ENCODE data around the gene LAMA2.
A peak's percentile ranks its signal among the peaks of the same experiment; 100 is the strongest.
"Not testable (repeated sequence)": the region's sequence is repeated elsewhere in the genome, so short reads cannot be mapped to it uniquely, and the experiment has no call there.

LAMA2 gene

GRCh38 chr6:129073051-129073450 lies 190.1 kb downstream of the LAMA2 start:
- no peak for DNase-seq (ENCODE audit: low read depth)

GRCh38 chr6:129073691-129074395 lies 190.9 kb downstream of the LAMA2 start:
- no peak for DNase-seq (ENCODE audit: low read depth)

- no peak for DNase-seq (ENCODE audit: low read depth)
These were observed 201.5 kb downstream of the LAMA2 start for GRCh38 chr6:129084406-129084805.

GRCh38 chr6:129088481-129088880 lies 205.5 kb downstream of the LAMA2 start:
- not testable (repeated sequence) for DNase-seq (ENCODE audit: low read depth)

GRCh38 chr6:129089357-129089756 lies 206.4 kb downstream of the LAMA2 start:
- DNase-seq (ENCODE audit: low read depth), result no peak

- no peak for DNase-seq (ENCODE audit: low read depth)
These were observed 211.2 kb downstream of the LAMA2 start for GRCh38 chr6:129094147-129094546.

- DNase-seq (ENCODE audit: low read depth), result no peak
These were observed 213.8 kb downstream of the LAMA2 start for GRCh38 chr6:129096651-129097290.

GRCh38 chr6:129098061-129098553 lies 215.2 kb downstream of the LAMA2 start:
- no peak for DNase-seq (ENCODE audit: low read depth)

- no peak for DNase-seq (ENCODE audit: low read depth)
These were observed 216.8 kb downstream of the LAMA2 start for GRCh38 chr6:129099696-129100095.

GRCh38 chr6:129100164-129100563 lies 217.2 kb downstream of the LAMA2 start:
- no peak for DNase-seq (ENCODE audit: low read depth)

GRCh38 chr6:129102741-129103140 lies 219.8 kb downstream of the LAMA2 start:
- DNase-seq (ENCODE audit: low read depth), result no peak

- peak; percentile 70 for DNase-seq (ENCODE audit: low read depth)
These were observed 221.2 kb downstream of the LAMA2 start for GRCh38 chr6:129104131-129104530.

- no peak for DNase-seq (ENCODE audit: low read depth)
These were observed 221.6 kb downstream of the LAMA2 start for GRCh38 chr6:129104560-129104959.

- DNase-seq (ENCODE audit: low read depth), result no peak
These were observed 222.1 kb downstream of the LAMA2 start for GRCh38 chr6:129105035-129105434.

GRCh38 chr6:129105793-129106192 lies 222.9 kb downstream of the LAMA2 start:
- DNase-seq (ENCODE audit: low read depth), result no peak

GRCh38 chr6:129108337-129108736 lies 225.4 kb downstream of the LAMA2 start:
- DNase-seq (ENCODE audit: low read depth), result no peak

GRCh38 chr6:129110690-129111343 lies 227.9 kb downstream of the LAMA2 start:
- DNase-seq (ENCODE audit: low read depth), result no peak

- no peak for DNase-seq (ENCODE audit: low read depth)
These were observed 228.4 kb downstream of the LAMA2 start for GRCh38 chr6:129111346-129111745.

GRCh38 chr6:129111853-129112252 lies 228.9 kb downstream of the LAMA2 start:
- DNase-seq (ENCODE audit: low read depth), result no peak

- DNase-seq (ENCODE audit: low read depth), result no peak
These were observed 229.7 kb downstream of the LAMA2 start for GRCh38 chr6:129112591-129112990.

GRCh38 chr6:129113637-129114036 lies 230.7 kb downstream of the LAMA2 start:
- DNase-seq (ENCODE audit: low read depth), result no peak

GRCh38 chr6:129114636-129115391 lies 231.9 kb downstream of the LAMA2 start:
- no peak for DNase-seq (ENCODE audit: low read depth)

All from HS-5 (cell line).